ENCODE data around the gene TMSB10.

DNA sequence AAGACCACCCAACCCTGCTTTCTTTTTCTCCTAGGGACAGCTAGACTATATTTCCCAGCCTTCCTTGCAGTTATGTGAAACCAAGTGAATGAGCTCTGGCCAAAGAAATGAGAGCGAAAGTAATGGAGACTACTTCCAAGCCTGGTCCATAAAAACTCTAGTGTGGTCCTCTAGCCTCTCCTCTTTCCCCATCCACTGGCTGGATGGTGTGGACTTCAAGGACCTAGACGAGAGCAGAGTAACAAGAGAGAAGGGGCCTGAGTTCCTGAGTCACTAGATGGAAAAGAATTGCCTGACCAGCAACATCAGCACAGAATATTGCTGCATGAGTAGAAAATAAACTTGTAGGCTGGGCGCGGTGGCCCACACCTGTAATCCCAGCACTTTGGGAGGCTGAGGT is 2.9 kb upstream of the TMSB10 start:
- TF ChIP-seq, protein P1, sequence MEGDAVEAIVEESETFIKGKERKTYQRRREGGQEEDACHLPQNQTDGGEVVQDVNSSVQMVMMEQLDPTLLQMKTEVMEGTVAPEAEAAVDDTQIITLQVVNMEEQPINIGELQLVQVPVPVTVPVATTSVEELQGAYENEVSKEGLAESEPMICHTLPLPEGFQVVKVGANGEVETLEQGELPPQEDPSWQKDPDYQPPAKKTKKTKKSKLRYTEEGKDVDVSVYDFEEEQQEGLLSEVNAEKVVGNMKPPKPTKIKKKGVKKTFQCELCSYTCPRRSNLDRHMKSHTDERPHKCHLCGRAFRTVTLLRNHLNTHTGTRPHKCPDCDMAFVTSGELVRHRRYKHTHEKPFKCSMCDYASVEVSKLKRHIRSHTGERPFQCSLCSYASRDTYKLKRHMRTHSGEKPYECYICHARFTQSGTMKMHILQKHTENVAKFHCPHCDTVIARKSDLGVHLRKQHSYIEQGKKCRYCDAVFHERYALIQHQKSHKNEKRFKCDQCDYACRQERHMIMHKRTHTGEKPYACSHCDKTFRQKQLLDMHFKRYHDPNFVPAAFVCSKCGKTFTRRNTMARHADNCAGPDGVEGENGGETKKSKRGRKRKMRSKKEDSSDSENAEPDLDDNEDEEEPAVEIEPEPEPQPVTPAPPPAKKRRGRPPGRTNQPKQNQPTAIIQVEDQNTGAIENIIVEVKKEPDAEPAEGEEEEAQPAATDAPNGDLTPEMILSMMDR (conservative IDR thresholded peaks at IDR 0.05; ENCODE audit: low read depth, low read length): no peak
- no peak for TF ChIP-seq EZH2 (IDR thresholded peaks at IDR 0.05; ENCODE audit: low read length, unreplicated experiment)

All from PC-3 (cell line).